ENCODE data around the gene RMRP.

The RMRP gene

GRCh38 chr9:35679766-35680330 lies 22.0 kb upstream of the RMRP start:
- no peaks in the 10 kb centered on the region for H3K27me3 ChIP-seq (ENCODE audit: control insufficient read depth in 1 of 2, insufficient read depth in 2 of 2, low read length in 2 of 2)
- H3K4me1 ChIP-seq (ENCODE audit: control insufficient read depth in 1 of 2, insufficient read depth in 2 of 2, low read length in 2 of 2): peaks cover 4 to 13% of the 10 kb centered on the region in 2 donors
- no peak overlapping the region for H3K27ac ChIP-seq (ENCODE audit: low read depth, low read length)
- no peaks in the 10 kb centered on the region for H3K36me3 ChIP-seq (ENCODE audit: control insufficient read depth in 1 of 2, insufficient read depth in 2 of 2, low read length in 2 of 2)
- H3K4me3 ChIP-seq (ENCODE audit: low read depth in 1 of 2, low read length in 2 of 2): no peak overlapping the region
- H3K9ac ChIP-seq (ENCODE audit: low read depth in 1 of 2, low read length in 2 of 2): no peak overlapping the region
- H3K9me3 ChIP-seq (ENCODE audit: control insufficient read depth in 1 of 2, low read length in 2 of 2): no peaks in the 10 kb centered on the region

DNA sequence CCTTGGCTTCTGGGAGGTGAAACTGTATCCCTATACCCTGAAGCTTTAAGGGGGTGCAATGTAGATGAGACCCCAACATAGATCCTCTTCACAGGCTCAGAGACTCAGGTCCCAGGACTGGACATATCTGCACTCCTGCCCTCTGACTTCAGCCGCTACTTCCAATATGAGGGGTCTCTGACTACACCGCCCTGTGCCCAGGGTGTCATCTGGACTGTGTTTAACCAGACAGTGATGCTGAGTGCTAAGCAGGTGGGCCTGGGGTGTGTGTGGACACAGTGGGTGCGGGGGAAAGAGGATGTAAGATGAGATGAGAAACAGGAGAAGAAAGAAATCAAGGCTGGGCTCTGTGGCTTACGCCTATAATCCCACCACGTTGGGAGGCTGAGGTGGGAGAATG lies 21.3 kb upstream of the RMRP start:
- H3K27ac ChIP-seq (ENCODE audit: low read depth, low read length): no peak overlapping the region
- H3K4me1 ChIP-seq (ENCODE audit: control insufficient read depth in 1 of 2, insufficient read depth in 2 of 2, low read length in 2 of 2): peaks cover 7 to 13% of the 10 kb centered on the region in 2 donors
- no peaks in the 10 kb centered on the region for H3K27me3 ChIP-seq (ENCODE audit: control insufficient read depth in 1 of 2, insufficient read depth in 2 of 2, low read length in 2 of 2)
- no peak overlapping the region for H3K4me3 ChIP-seq (ENCODE audit: low read depth in 1 of 2, low read length in 2 of 2)
- no peak overlapping the region for H3K9ac ChIP-seq (ENCODE audit: low read depth in 1 of 2, low read length in 2 of 2)
- no peaks in the 10 kb centered on the region for H3K9me3 ChIP-seq (ENCODE audit: control insufficient read depth in 1 of 2, low read length in 2 of 2)
- H3K36me3 ChIP-seq (ENCODE audit: control insufficient read depth in 1 of 2, insufficient read depth in 2 of 2, low read length in 2 of 2): no peaks in the 10 kb centered on the region

DNA sequence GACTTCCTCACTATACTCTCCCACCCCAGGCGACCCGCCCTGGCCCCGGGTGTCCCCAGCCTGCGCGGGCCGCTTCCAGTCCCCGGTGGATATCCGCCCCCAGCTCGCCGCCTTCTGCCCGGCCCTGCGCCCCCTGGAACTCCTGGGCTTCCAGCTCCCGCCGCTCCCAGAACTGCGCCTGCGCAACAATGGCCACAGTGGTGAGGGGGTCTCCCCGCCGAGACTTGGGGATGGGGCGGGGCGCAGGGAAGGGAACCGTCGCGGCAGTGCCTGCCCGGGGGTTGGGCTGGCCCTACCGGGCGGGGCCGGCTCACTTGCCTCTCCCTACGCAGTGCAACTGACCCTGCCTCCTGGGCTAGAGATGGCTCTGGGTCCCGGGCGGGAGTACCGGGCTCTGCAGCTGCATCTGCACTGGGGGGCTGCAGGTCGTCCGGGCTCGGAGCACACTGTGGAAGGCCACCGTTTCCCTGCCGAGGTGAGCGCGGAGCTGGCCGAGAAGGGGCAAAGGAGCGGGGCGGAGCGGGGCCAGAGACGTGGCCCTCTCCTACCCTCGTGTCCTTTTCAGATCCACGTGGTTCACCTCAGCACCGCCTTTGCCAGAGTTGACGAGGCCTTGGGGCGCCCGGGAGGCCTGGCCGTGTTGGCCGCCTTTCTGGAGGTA lies 18.0 kb upstream of the RMRP start:
- Histone ChIP-seq H3K9ac (ENCODE audit: low read depth in 1 of 2, low read length in 2 of 2) (peak overlapping the region; percentile 38 to 48), H3K27me3 (ENCODE audit: control insufficient read depth in 1 of 2, insufficient read depth in 2 of 2, low read length in 2 of 2) (no peaks in the 10 kb centered on the region), H3K9me3 (ENCODE audit: control insufficient read depth in 1 of 2, low read length in 2 of 2) (no peaks in the 10 kb centered on the region), H3K4me3 (ENCODE audit: low read depth in 1 of 2, low read length in 2 of 2) (peak overlapping the region; percentile 68 to 70), H3K4me1 (ENCODE audit: control insufficient read depth in 1 of 2, insufficient read depth in 2 of 2, low read length in 2 of 2) (peaks cover 15 to 28% of the 10 kb centered on the region in 2 donors), H3K27ac (ENCODE audit: low read depth, low read length) (no peak overlapping the region), H3K36me3 (ENCODE audit: control insufficient read depth in 1 of 2, insufficient read depth in 2 of 2, low read length in 2 of 2) (no peaks in the 10 kb centered on the region)

DNA sequence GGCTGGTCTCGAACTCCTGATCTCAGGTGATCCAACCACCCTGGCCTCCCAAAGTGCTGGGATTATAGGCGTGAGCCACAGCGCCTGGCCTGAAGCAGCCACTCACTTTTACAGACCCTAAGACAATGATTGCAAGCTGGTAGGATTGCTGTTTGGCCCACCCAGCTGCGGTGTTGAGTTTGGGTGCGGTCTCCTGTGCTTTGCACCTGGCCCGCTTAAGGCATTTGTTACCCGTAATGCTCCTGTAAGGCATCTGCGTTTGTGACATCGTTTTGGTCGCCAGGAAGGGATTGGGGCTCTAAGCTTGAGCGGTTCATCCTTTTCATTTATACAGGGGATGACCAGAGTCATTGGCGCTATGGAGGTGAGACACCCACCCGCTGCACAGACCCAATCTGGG lies 17.4 kb upstream of the RMRP start:
- H3K9me3 ChIP-seq (ENCODE audit: control insufficient read depth in 1 of 2, low read length in 2 of 2): no peaks in the 10 kb centered on the region
- peak overlapping the region; percentile 68 to 70 for H3K4me3 ChIP-seq (ENCODE audit: low read depth in 1 of 2, low read length in 2 of 2)
- H3K27ac ChIP-seq (ENCODE audit: low read depth, low read length): no peak overlapping the region
- H3K27me3 ChIP-seq (ENCODE audit: control insufficient read depth in 1 of 2, insufficient read depth in 2 of 2, low read length in 2 of 2): no peaks in the 10 kb centered on the region
- H3K36me3 ChIP-seq (ENCODE audit: control insufficient read depth in 1 of 2, insufficient read depth in 2 of 2, low read length in 2 of 2): no peaks in the 10 kb centered on the region
- H3K9ac ChIP-seq (ENCODE audit: low read depth in 1 of 2, low read length in 2 of 2): peak overlapping the region; percentile 38 to 48
- H3K4me1 ChIP-seq (ENCODE audit: control insufficient read depth in 1 of 2, insufficient read depth in 2 of 2, low read length in 2 of 2): peaks cover 20 to 32% of the 10 kb centered on the region in 2 donors

- Histone ChIP-seq H3K27ac (ENCODE audit: low read depth, low read length) (no peak overlapping the region), H3K4me1 (ENCODE audit: control insufficient read depth in 1 of 2, insufficient read depth in 2 of 2, low read length in 2 of 2) (peaks cover 30 to 42% of the 10 kb centered on the region in 2 donors), H3K36me3 (ENCODE audit: control insufficient read depth in 1 of 2, insufficient read depth in 2 of 2, low read length in 2 of 2) (no peaks in the 10 kb centered on the region), H3K4me3 (ENCODE audit: low read depth in 1 of 2, low read length in 2 of 2) (peak overlapping the region; percentile 49 to 62), H3K9ac (ENCODE audit: low read depth in 1 of 2, low read length in 2 of 2) (peak overlapping the region; percentile 21 to 44), H3K27me3 (ENCODE audit: control insufficient read depth in 1 of 2, insufficient read depth in 2 of 2, low read length in 2 of 2) (no peaks in the 10 kb centered on the region), H3K9me3 (ENCODE audit: control insufficient read depth in 1 of 2, low read length in 2 of 2) (no peaks in the 10 kb centered on the region)
Measured at GRCh38 chr9:35674025-35674361, 16.2 kb upstream of the RMRP start.

DNA sequence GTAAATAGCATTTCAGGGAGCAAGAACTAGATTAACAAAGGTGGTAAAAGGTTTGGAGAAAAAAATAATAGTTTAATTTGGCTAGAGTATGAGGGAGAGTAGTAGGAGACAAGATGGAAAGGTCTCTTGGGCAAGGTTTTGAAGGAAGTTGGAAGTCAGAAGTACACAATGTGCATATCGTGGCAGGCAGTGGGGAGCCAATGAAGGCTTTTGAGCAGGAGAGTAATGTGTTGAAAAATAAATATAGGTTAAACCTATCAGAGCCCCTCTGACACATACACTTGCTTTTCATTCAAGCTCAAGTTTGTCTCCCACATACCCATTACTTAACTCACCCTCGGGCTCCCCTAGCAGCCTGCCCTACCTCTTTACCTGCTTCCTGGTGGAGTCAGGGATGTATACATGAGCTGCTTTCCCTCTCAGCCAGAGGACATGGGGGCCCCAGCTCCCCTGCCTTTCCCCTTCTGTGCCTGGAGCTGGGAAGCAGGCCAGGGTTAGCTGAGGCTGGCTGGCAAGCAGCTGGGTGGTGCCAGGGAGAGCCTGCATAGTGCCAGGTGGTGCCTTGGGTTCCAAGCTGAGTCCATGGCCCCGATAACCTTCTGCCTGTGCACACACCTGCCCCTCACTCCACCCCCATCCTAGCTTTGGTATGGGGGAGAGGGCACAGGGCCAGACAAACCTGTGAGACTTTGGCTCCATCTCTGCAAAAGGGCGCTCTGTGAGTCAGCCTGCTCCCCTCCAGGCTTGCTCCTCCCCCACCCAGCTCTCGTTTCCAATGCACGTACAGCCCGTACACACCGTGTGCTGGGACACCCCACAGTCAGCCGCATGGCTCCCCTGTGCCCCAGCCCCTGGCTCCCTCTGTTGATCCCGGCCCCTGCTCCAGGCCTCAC lies 15.6 kb upstream of the RMRP start, which contains the start of gene CA9:
Gene CA9, plus strand, starts transcription at position 797 of the 893 bp plus-strand sequence. Its CDS starts 32 bp downstream, at position 829.
- Histone ChIP-seq H3K9me3 (ENCODE audit: control insufficient read depth in 1 of 2, low read length in 2 of 2) (no peaks in the 10 kb centered on the region), H3K4me3 (ENCODE audit: low read depth in 1 of 2, low read length in 2 of 2) (peak within 1 kb of the TSS; percentile 62 to 68)

DNA sequence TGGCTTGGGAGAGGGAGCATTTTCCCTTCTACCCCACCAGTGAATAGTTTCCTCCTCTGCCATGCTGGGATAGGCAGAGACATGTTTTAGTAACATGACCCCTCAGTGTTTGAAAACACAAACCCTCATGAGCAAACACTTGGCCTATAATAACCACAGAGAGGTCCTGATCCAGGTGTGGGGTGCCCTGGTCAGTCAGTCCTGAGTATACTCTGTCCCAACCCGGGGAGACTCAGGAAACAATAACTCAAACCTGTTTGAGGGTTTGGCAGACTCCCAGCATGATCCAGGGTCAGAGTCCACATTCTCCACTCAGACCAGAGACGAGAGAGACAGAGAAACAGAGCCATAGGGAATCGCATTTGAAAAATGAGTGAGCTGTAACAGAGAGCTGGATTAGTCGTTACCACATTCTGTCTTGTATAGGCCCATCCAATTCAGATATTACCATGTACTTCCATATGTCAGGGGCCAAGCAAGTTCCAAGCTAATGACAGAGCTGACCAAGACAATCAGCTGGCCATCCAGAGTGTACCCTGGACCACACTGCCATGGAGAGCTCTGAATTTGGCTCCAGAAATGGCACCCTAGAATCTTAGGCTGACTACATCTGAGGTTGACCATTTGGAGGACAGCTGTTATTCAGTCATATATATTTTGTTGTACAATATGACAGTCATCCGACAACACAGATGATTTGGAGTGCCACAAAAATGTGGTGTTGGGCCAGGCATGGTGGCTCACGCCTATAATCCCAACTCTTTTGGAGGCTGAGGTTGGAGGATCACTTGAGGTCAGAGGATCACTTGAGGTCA lies 11.7 kb upstream of the RMRP start:
- H3K36me3 ChIP-seq (ENCODE audit: control insufficient read depth in 1 of 2, insufficient read depth in 2 of 2, low read length in 2 of 2): no peaks in the 10 kb centered on the region
- H3K4me1 ChIP-seq (ENCODE audit: control insufficient read depth in 1 of 2, insufficient read depth in 2 of 2, low read length in 2 of 2): peaks cover 36 to 38% of the 10 kb centered on the region in 2 donors
- H3K9me3 ChIP-seq (ENCODE audit: control insufficient read depth in 1 of 2, low read length in 2 of 2): no peaks in the 10 kb centered on the region
- no peaks in the 10 kb centered on the region for H3K27me3 ChIP-seq (ENCODE audit: control insufficient read depth in 1 of 2, insufficient read depth in 2 of 2, low read length in 2 of 2)
- H3K27ac ChIP-seq (ENCODE audit: low read depth, low read length): peak overlapping the region; percentile 7
- H3K9ac ChIP-seq (ENCODE audit: low read depth in 1 of 2, low read length in 2 of 2): no peak overlapping the region
- no peak overlapping the region for H3K4me3 ChIP-seq (ENCODE audit: low read depth in 1 of 2, low read length in 2 of 2)

More for the DNA sequence above, 15.6 kb upstream of the RMRP start, which contains the start of gene CA9:
- Histone ChIP-seq H3K36me3 (ENCODE audit: control insufficient read depth in 1 of 2, insufficient read depth in 2 of 2, low read length in 2 of 2) (no peaks in the 10 kb centered on the region), H3K27ac (ENCODE audit: low read depth, low read length) (peak within 1 kb of the TSS; percentile 26), H3K27me3 (ENCODE audit: control insufficient read depth in 1 of 2, insufficient read depth in 2 of 2, low read length in 2 of 2) (no peaks in the 10 kb centered on the region), H3K4me1 (ENCODE audit: control insufficient read depth in 1 of 2, insufficient read depth in 2 of 2, low read length in 2 of 2) (peaks cover 36 to 46% of the 10 kb centered on the region in 2 donors), H3K9ac (ENCODE audit: low read depth in 1 of 2, low read length in 2 of 2) (peak within 1 kb of the TSS; percentile 38 to 44)

GRCh38 chr9:35667939-35668338 lies 10.1 kb upstream of the RMRP start:
- peaks cover 39 to 42% of the 10 kb centered on the region in 2 donors for H3K4me1 ChIP-seq (ENCODE audit: control insufficient read depth in 1 of 2, insufficient read depth in 2 of 2, low read length in 2 of 2)
- H3K4me3 ChIP-seq (ENCODE audit: low read depth in 1 of 2, low read length in 2 of 2): no peak overlapping the region
- H3K27me3 ChIP-seq (ENCODE audit: control insufficient read depth in 1 of 2, insufficient read depth in 2 of 2, low read length in 2 of 2): no peaks in the 10 kb centered on the region
- no peaks in the 10 kb centered on the region for H3K9me3 ChIP-seq (ENCODE audit: control insufficient read depth in 1 of 2, low read length in 2 of 2)
- H3K27ac ChIP-seq (ENCODE audit: low read depth, low read length): no peak overlapping the region
- H3K9ac ChIP-seq (ENCODE audit: low read depth in 1 of 2, low read length in 2 of 2): no peak overlapping the region
- peaks cover 0 to 2% of the 10 kb centered on the region in 2 donors for H3K36me3 ChIP-seq (ENCODE audit: control insufficient read depth in 1 of 2, insufficient read depth in 2 of 2, low read length in 2 of 2)

DNA sequence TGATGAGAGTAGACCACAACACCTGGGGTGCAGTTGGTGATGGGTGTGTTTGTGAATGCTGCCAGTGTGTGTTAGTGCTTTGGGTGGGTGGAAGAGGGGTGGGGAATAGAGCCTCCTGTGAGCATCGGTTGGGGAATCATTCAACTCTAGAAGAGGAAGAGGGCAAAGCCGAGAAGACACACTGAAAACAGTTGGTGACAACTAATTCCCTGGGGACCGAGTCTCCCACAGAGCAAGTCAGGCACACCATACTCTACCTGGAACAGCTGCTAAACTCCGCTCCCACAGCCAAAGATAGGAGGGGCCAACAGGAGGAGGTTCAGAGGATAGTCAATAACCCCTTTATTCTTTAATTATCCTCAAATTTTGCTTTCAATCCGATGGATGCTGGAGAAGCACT lies 8.7 kb upstream of the RMRP start:
- no peak overlapping the region for H3K27ac ChIP-seq (ENCODE audit: low read depth, low read length)
- no peaks in the 10 kb centered on the region for H3K9me3 ChIP-seq (ENCODE audit: control insufficient read depth in 1 of 2, low read length in 2 of 2)
- H3K9ac ChIP-seq (ENCODE audit: low read depth in 1 of 2, low read length in 2 of 2): no peak overlapping the region
- H3K36me3 ChIP-seq (ENCODE audit: control insufficient read depth in 1 of 2, insufficient read depth in 2 of 2, low read length in 2 of 2): peaks cover 3 to 4% of the 10 kb centered on the region in 2 donors
- H3K4me1 ChIP-seq (ENCODE audit: control insufficient read depth in 1 of 2, insufficient read depth in 2 of 2, low read length in 2 of 2): peaks cover 42 to 52% of the 10 kb centered on the region in 2 donors
- no peak overlapping the region for H3K4me3 ChIP-seq (ENCODE audit: low read depth in 1 of 2, low read length in 2 of 2)
- H3K27me3 ChIP-seq (ENCODE audit: control insufficient read depth in 1 of 2, insufficient read depth in 2 of 2, low read length in 2 of 2): no peaks in the 10 kb centered on the region

Measured in duodenal mucosa (tissue), 2 donors.